GM23338 (cell line): ENCODE data around the gene TOM1L2. TPM values are rescaled to one million over a fixed set of nuclear protein-coding genes. Genes with fewer than 3 reads are reported as not detected.

Experiments
- ATAC-seq: fragments of 200-7000 bp; cut with Tn5 transposase; 3 replicates; pipeline ENCODE4 v1.9.1; 2020
- DNase-seq: peaks from one replicate; pipeline ENCODE4 v3.0.0-alpha.2; 2015; ENCODE audit warnings: low spot score
- H2AFZ ChIP-seq: fragments of 200-600 bp; sonication (generic); 2 replicates; pipeline ENCODE4 v1.8.0; 2016; ENCODE audit warnings: antibody characterized with exemption, mild to moderate bottlenecking, moderate library complexity
- H3F3A ChIP-seq: fragments of 200-600 bp; sonication (generic); replicated peaks from 2 replicates; pipeline ENCODE4 v1.8.0; 2017; ENCODE audit warnings: antibody characterized with exemption, mixed run types, low read depth
- H3K27ac ChIP-seq: fragments of 200-600 bp; sonication (generic); 2 replicates; pipeline ENCODE4 v1.6.1; 2016; ENCODE audit warnings: low read depth
- H3K27me3 ChIP-seq: fragments of 200-600 bp; sonication (generic); 2 replicates; pipeline ENCODE4 v1.8.0; 2016; ENCODE audit warnings: mild to moderate bottlenecking, mixed run types, moderate library complexity; ENCODE audit not compliant: insufficient read depth
- H3K36me3 ChIP-seq: fragments of 200-600 bp; sonication (generic); 2 replicates; pipeline ENCODE4 v1.8.0; 2016; ENCODE audit warnings: mild to moderate bottlenecking; ENCODE audit not compliant: insufficient read depth
- H3K4me1 ChIP-seq: fragments of 200-600 bp; sonication (generic); 2 replicates; pipeline ENCODE4 v1.8.0; 2016; ENCODE audit warnings: mild to moderate bottlenecking, moderate library complexity; ENCODE audit not compliant: insufficient read depth
- H3K4me2 ChIP-seq: fragments of 200-600 bp; sonication (generic); 2 replicates; pipeline ENCODE4 v1.7.1; 2017; ENCODE audit warnings: mixed run types
- H3K4me3 ChIP-seq: fragments of 200-600 bp; sonication (generic); 2 replicates; pipeline ENCODE4 v1.6.1; 2016; ENCODE audit warnings: mixed run types
- H3K79me2 ChIP-seq: fragments of 200-600 bp; sonication (generic); replicated peaks from 2 replicates; pipeline ENCODE4 v1.8.0; 2017; ENCODE audit warnings: mild to moderate bottlenecking; ENCODE audit not compliant: insufficient read depth
- H3K9me2 ChIP-seq: fragments of 200-600 bp; sonication (generic); 2 replicates; pipeline ENCODE4 v1.8.0; 2017; ENCODE audit not compliant: insufficient read depth
- H4K20me1 ChIP-seq: fragments of 200-600 bp; sonication (generic); replicated peaks from 2 replicates; pipeline ENCODE4 v1.8.0; 2017; ENCODE audit warnings: mild to moderate bottlenecking; ENCODE audit not compliant: insufficient read depth
- H3K27ac Mint-ChIP-seq: 2 replicates; pipeline ENCODE4 v1.8.0; 2020; ENCODE audit warnings: inconsistent platforms, mild to moderate bottlenecking, moderate library complexity, mixed read lengths
- H3K27me3 Mint-ChIP-seq: 3 replicates; pipeline ENCODE4 v1.8.0; 2022; ENCODE audit warnings: low read depth, mild to moderate bottlenecking, moderate library complexity, mixed read lengths, inconsistent platforms; ENCODE audit not compliant: insufficient read depth, poor library complexity
- H3K36me3 Mint-ChIP-seq: 3 replicates; pipeline ENCODE4 v1.8.0; 2021; ENCODE audit warnings: low read depth, mild to moderate bottlenecking, inconsistent platforms, moderate library complexity, mixed read lengths
- H3K4me1 Mint-ChIP-seq: 3 replicates; pipeline ENCODE4 v1.8.0; 2020; ENCODE audit warnings: mild to moderate bottlenecking, inconsistent platforms, mixed read lengths
- H3K4me3 Mint-ChIP-seq: 3 replicates; pipeline ENCODE4 v1.8.0; 2021; ENCODE audit warnings: moderate library complexity, mild to moderate bottlenecking, inconsistent platforms, mixed read lengths
- H3K9me3 Mint-ChIP-seq: 3 replicates; pipeline ENCODE4 v1.8.0; 2020; ENCODE audit warnings: moderate library complexity, mild to moderate bottlenecking, inconsistent platforms, mixed read lengths
- CREB1 ChIP-seq: fragments of 250-450 bp; sonication (Bioruptor Pico); IDR thresholded peaks from 2 replicates; pipeline ENCODE4 v1.5.0; 2020; ENCODE audit warnings: low read depth, mild to moderate bottlenecking, moderate library complexity
- JUNB ChIP-seq: IDR thresholded peaks from one replicate; pipeline ENCODE4 v1.6.1; 2016; ENCODE audit warnings: antibody characterized with exemption; ENCODE audit not compliant: unreplicated experiment
- NANOG ChIP-seq: IDR thresholded peaks from 2 replicates; pipeline ENCODE4 v1.6.1; 2016; ENCODE audit warnings: antibody characterized with exemption, borderline replicate concordance
- STAT1 ChIP-seq: IDR thresholded peaks from one replicate; pipeline ENCODE4 v1.6.1; 2016; ENCODE audit warnings: antibody characterized with exemption; ENCODE audit not compliant: unreplicated experiment
- polyA plus RNA-seq: library from polyadenylated mRNA; unstranded; fragments of >200 nt; fragmentation: Nextera tagmentation; extraction: Ambion mirVana; gene quantifications from 2 replicates; pipeline ENCODE4 v1.2.1, GENCODE V29; 2016
- total RNA-seq: library from RNA; depleted of rRNA; stranded (reverse); fragments of >200 nt; shearing (Covaris generic); gene quantifications from 2 replicates; pipeline ENCODE4 v1.2.3, GENCODE V29; 2014
- TF ChIP-seq, protein P1 (sequence below): fragments of 250-450 bp; sonication (Bioruptor Pico); IDR thresholded peaks from 2 replicates; pipeline ENCODE4 v1.5.0; 2020; ENCODE audit warnings: mild to moderate bottlenecking, moderate library complexity
- TF ChIP-seq, protein P2 (sequence below), 2 experiments: fragments of 200-600 bp in 1 of 2; sonication (generic) in 1 of 2; conservative IDR thresholded peaks; 2 replicates each; pipeline versions ENCODE4 v1.5.1 to v1.6.1; 2016 to 2017; ENCODE audit warnings: antibody characterized with exemption in 2 of 2, low read depth in 2 of 2, mild to moderate bottlenecking in 2 of 2, moderate library complexity in 1 of 2

The TOM1L2 gene
- total and polyA plus RNA-seq, 2 experiments from 2014 or later, result 3.3 TPM

DNA sequence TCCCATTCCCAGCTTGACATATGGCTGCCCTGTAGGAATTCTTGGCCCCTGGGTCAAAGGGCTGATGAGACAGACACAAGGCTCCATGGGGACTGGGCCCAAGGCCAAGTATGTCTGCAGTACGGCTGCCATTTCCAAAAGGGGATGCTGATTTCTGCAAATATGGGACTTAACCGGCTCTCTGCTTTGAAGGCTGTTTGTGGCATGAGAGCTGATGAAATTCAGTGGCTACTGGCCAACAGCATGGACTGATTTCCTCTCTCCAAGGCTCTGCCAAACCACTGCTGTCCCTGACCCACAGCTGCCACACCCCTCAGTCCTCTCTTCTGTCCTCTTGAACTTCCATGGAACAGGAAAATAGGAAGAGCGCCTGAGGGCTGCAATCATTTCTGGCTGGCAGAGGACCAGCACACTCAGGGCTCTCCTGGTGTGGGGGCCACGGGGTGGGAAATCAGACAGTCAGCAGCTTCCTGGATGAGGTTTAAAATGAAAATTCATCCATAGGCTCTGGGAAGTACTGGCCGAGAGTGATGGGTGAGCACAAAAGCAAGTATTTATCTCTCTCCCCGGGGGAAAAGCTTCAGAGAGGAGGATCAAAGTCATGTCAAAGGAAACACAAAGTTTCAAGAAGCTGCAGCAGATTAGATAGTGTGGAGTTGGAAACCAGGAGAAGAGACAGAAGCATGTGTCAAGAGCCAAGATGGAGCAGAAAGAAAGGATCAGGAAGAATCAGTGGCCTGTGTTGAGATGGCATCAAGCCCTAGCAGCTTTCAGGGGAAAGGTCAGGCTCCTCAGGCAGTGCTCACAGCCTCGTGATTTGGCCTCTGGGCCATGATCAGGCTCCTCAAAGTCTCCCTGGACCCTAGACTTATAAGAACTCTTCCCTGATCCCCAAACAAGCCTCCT is 71.3 kb downstream of the TOM1L2 start (continued):
- TF ChIP-seq, protein P1, sequence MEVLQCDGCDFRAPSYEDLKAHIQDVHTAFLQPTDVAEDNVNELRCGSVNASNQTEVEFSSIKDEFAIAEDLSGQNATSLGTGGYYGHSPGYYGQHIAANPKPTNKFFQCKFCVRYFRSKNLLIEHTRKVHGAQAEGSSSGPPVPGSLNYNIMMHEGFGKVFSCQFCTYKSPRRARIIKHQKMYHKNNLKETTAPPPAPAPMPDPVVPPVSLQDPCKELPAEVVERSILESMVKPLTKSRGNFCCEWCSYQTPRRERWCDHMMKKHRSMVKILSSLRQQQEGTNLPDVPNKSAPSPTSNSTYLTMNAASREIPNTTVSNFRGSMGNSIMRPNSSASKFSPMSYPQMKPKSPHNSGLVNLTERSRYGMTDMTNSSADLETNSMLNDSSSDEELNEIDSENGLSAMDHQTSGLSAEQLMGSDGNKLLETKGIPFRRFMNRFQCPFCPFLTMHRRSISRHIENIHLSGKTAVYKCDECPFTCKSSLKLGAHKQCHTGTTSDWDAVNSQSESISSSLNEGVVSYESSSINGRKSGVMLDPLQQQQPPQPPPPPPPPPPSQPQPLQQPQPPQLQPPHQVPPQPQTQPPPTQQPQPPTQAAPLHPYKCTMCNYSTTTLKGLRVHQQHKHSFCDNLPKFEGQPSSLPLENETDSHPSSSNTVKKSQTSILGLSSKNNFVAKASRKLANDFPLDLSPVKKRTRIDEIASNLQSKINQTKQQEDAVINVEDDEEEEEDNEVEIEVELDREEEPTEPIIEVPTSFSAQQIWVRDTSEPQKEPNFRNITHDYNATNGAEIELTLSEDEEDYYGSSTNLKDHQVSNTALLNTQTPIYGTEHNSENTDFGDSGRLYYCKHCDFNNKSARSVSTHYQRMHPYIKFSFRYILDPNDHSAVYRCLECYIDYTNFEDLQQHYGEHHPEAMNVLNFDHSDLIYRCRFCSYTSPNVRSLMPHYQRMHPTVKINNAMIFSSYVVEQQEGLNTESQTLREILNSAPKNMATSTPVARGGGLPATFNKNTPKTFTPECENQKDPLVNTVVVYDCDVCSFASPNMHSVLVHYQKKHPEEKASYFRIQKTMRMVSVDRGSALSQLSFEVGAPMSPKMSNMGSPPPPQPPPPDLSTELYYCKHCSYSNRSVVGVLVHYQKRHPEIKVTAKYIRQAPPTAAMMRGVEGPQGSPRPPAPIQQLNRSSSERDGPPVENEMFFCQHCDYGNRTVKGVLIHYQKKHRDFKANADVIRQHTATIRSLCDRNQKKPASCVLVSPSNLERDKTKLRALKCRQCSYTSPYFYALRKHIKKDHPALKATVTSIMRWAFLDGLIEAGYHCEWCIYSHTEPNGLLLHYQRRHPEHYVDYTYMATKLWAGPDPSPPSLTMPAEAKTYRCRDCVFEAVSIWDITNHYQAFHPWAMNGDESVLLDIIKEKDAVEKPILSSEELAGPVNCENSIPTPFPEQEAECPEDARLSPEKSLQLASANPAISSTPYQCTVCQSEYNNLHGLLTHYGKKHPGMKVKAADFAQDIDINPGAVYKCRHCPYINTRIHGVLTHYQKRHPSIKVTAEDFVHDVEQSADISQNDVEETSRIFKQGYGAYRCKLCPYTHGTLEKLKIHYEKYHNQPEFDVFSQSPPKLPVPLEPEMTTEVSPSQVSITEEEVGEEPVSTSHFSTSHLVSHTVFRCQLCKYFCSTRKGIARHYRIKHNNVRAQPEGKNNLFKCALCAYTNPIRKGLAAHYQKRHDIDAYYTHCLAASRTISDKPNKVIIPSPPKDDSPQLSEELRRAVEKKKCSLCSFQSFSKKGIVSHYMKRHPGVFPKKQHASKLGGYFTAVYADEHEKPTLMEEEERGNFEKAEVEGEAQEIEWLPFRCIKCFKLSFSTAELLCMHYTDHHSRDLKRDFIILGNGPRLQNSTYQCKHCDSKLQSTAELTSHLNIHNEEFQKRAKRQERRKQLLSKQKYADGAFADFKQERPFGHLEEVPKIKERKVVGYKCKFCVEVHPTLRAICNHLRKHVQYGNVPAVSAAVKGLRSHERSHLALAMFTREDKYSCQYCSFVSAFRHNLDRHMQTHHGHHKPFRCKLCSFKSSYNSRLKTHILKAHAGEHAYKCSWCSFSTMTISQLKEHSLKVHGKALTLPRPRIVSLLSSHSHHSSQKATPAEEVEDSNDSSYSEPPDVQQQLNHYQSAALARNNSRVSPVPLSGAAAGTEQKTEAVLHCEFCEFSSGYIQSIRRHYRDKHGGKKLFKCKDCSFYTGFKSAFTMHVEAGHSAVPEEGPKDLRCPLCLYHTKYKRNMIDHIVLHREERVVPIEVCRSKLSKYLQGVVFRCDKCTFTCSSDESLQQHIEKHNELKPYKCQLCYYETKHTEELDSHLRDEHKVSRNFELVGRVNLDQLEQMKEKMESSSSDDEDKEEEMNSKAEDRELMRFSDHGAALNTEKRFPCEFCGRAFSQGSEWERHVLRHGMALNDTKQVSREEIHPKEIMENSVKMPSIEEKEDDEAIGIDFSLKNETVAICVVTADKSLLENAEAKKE (CRISPR knock-in tag), result no peak

DNA sequence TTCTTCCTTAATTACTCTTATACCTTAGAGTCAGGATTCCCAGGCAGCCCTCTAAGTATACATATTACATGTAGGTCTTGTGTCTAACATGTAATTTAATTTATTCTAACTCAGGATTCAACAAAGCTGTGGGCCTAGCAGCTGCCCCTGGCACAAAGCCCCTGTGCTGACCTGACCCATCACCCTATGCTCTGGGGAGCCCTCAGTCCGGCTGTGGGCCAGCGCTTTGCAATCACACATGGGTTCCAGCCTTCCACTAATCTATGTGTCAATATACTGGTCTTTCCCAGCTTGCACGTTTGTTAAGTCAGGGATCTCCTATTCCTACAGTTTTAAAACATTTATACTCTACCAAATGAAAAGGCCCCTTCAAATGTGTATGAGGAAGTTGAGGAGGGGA is 72.7 kb downstream of the TOM1L2 start:
- no peaks in the 10 kb centered on the region; the same call in 1 of the 2 replicates for H3K4me1 ChIP-seq
- H2AFZ ChIP-seq, result no peak overlapping the region
- H3F3A ChIP-seq, result no peaks in the 10 kb centered on the region
- no peak overlapping the region for H3K27ac ChIP-seq
- no peaks in the 10 kb centered on the region for H3K36me3 Mint-ChIP-seq
- no peaks in the 10 kb centered on the region for H3K36me3 ChIP-seq
- no peak overlapping the region for H3K4me3 ChIP-seq
- no peak overlapping the region for H3K27ac Mint-ChIP-seq
- peaks cover 2% of the 10 kb centered on the region for H3K27me3 Mint-ChIP-seq
- no peak overlapping the region for H3K4me3 Mint-ChIP-seq
- DNase-seq, result no peak
- peaks cover 8% of the 10 kb centered on the region; the same call in 2 of the 3 replicates for H3K4me1 Mint-ChIP-seq
- no peak overlapping the region for H3K4me2 ChIP-seq
- no peaks in the 10 kb centered on the region for H3K27me3 ChIP-seq
- H4K20me1 ChIP-seq, result no peaks in the 10 kb centered on the region
- ATAC-seq, result no peak
- no peaks in the 10 kb centered on the region for H3K79me2 ChIP-seq
- H3K9me3 Mint-ChIP-seq, result no peaks in the 10 kb centered on the region
- no peaks in the 10 kb centered on the region for H3K9me2 ChIP-seq
- TF ChIP-seq, protein P2, sequence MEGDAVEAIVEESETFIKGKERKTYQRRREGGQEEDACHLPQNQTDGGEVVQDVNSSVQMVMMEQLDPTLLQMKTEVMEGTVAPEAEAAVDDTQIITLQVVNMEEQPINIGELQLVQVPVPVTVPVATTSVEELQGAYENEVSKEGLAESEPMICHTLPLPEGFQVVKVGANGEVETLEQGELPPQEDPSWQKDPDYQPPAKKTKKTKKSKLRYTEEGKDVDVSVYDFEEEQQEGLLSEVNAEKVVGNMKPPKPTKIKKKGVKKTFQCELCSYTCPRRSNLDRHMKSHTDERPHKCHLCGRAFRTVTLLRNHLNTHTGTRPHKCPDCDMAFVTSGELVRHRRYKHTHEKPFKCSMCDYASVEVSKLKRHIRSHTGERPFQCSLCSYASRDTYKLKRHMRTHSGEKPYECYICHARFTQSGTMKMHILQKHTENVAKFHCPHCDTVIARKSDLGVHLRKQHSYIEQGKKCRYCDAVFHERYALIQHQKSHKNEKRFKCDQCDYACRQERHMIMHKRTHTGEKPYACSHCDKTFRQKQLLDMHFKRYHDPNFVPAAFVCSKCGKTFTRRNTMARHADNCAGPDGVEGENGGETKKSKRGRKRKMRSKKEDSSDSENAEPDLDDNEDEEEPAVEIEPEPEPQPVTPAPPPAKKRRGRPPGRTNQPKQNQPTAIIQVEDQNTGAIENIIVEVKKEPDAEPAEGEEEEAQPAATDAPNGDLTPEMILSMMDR (conservative IDR thresholded peaks at IDR 0.05; ENCODE audit: low read depth in 2 of 2), result no peak
- TF ChIP-seq, protein P1 (CRISPR knock-in tag), result no peak
- no peak for TF ChIP-seq JUNB
- no peak for TF ChIP-seq STAT1
- no peak for TF ChIP-seq NANOG
- no peak for TF ChIP-seq CREB1 (CRISPR knock-in tag)
